Gastrocnemius medialis (tissue), 4 donors: ENCODE results near the gene ALG14. TPM values are rescaled to one million over a fixed set of nuclear protein-coding genes. Genes with fewer than 3 reads are reported as not detected.
"Not testable (repeated sequence)": the region's sequence is repeated elsewhere in the genome, so short reads cannot be mapped to it uniquely, and the experiment has no call there.

Experiments
- ATAC-seq, 2 donors: fragments of 150-250 bp; one replicate each; pipeline ENCODE4 v1.9.1; 2016
- DNase-seq, 2 donors: peaks; one replicate each; pipeline ENCODE4 v3.0.0-alpha.2; 2019
- H3K27ac ChIP-seq, 4 donors: fragments of 200-600 bp; sonication (generic); 1 replicate in 1 of 4; 2 replicates in 3 of 4; pipeline ENCODE4 v1.5.1; 2016 to 2018; ENCODE audit warnings: mild to moderate bottlenecking in 2 of 4, moderate library complexity in 1 of 4
- H3K27me3 ChIP-seq, 3 donors: fragments of 200-600 bp; sonication (generic) in 2 of 3; 1 replicate in 1 of 3; 2 replicates in 2 of 3; pipeline versions ENCODE4 v1.5.1 to v1.6.0; 2016 to 2019; ENCODE audit warnings: mild to moderate bottlenecking in 1 of 3, moderate library complexity in 1 of 3
- H3K36me3 ChIP-seq, 2 donors: fragments of 200-600 bp; sonication (generic) in 1 of 2; one replicate each; pipeline ENCODE4 v1.5.1; 2017 to 2018
- H3K4me1 ChIP-seq, 2 donors: fragments of 200-600 bp; sonication (generic) in 1 of 2; one replicate each; pipeline ENCODE4 v1.5.1; 2016 to 2017; ENCODE audit warnings: mild to moderate bottlenecking in 2 of 2
- H3K4me3 ChIP-seq, 4 donors: fragments of 200-600 bp; sonication (generic) in 3 of 4; 1 replicate in 1 of 4; 2 replicates in 3 of 4; pipeline ENCODE4 v1.5.1; 2016 to 2019; ENCODE audit warnings: mild to moderate bottlenecking in 2 of 4
- H3K9me3 ChIP-seq, 3 donors: fragments of 200-600 bp; sonication (generic) in 2 of 3; 1 replicate in 1 of 3; 2 replicates in 2 of 3; pipeline ENCODE4 v1.5.1; 2016 to 2019
- CTCF ChIP-seq, 5 experiments: fragments of 450-650 bp in 3 of 5; fragments of 200-600 bp in 2 of 5; sonication (generic) in 2 of 5; IDR thresholded peaks in 4 of 5; conservative IDR thresholded peaks in 1 of 5; 1 replicate in 4 of 5; 2 replicates in 1 of 5; pipeline ENCODE4 v1.5.1; 2016 to 2019; ENCODE audit warnings: antibody characterized with exemption in 5 of 5, mild to moderate bottlenecking in 3 of 5, moderate library complexity in 3 of 5
- POLR2A ChIP-seq, 2 donors: fragments of 450-650 bp; IDR thresholded peaks; one replicate each; pipeline ENCODE4 v1.6.1; 2017; ENCODE audit warnings: antibody characterized with exemption in 2 of 2, mild to moderate bottlenecking in 2 of 2, moderate library complexity in 2 of 2
- in situ Hi-C, 4 donors: fragments of 200-750 bp; cut with MboI; loops; one replicate each; pipeline versions ENCODE4 v1.15.0 to v1.8.0; 2017; ENCODE audit warnings: low sequenced_read_pairs in 4 of 4
- intact Hi-C: fragments of 100-400 bp; cut with DNase I; formaldehyde crosslinking; loops from one replicate; pipeline ENCODE4 v1.15.1; 2023; ENCODE audit warnings: low total_unique reads
- total RNA-seq, 4 donors: library from RNA; depleted of rRNA; stranded (reverse); fragments of >200 nt; gene quantifications; one replicate each; pipeline versions ENCODE4 v1.1.0 to v1.2.3, GENCODE V29; 2016

The ALG14 gene
- total RNA-seq, 4 donors from 2014 or later = 0.24 to 0.97 (median 0.77) TPM

GRCh38 chr1:94999456-95000131 is 73.2 kb downstream of the ALG14 start:
- no peaks in the 10 kb centered on the region for H3K9me3 ChIP-seq
- peaks cover under 1 to 3% of the 10 kb centered on the region in 2 donors for H3K4me1 ChIP-seq
- no peak overlapping the region for H3K4me3 ChIP-seq
- ATAC-seq = no peak
- H3K36me3 ChIP-seq = no peaks in the 10 kb centered on the region
- in situ Hi-C loops = no loop called here
- H3K27ac ChIP-seq = no peak overlapping the region
- DNase-seq = no peak
- TF ChIP-seq POLR2A (IDR thresholded peaks at IDR 0.05) (no peak), CTCF (IDR thresholded peaks at IDR 0.05 in 4 of 5, conservative IDR thresholded peaks at IDR 0.05 in 1 of 5) (no peak)
- intact Hi-C loops = no loop called here
- H3K27me3 ChIP-seq = no peaks in the 10 kb centered on the region

GRCh38 chr1:94998748-94999147 is 74.0 kb downstream of the ALG14 start:
- in situ Hi-C loops = no loop called here
- no peaks in the 10 kb centered on the region for H3K9me3 ChIP-seq
- H3K27ac ChIP-seq = no peak overlapping the region
- H3K36me3 ChIP-seq = no peaks in the 10 kb centered on the region
- intact Hi-C loops = no loop called here
- ATAC-seq (no peak), DNase-seq (no peak)
- H3K4me1 ChIP-seq = peaks cover 2 to 3% of the 10 kb centered on the region in 2 donors
- TF ChIP-seq POLR2A (IDR thresholded peaks at IDR 0.05) (no peak), CTCF (IDR thresholded peaks at IDR 0.05 in 4 of 5, conservative IDR thresholded peaks at IDR 0.05 in 1 of 5) (no peak)
- H3K4me3 ChIP-seq = no peak overlapping the region
- no peaks in the 10 kb centered on the region for H3K27me3 ChIP-seq

GRCh38 chr1:94998114-94998513 is 74.6 kb downstream of the ALG14 start:
- peaks cover 2 to 3% of the 10 kb centered on the region in 2 donors for H3K4me1 ChIP-seq

GRCh38 chr1:94995536-94995935 is 77.2 kb downstream of the ALG14 start:
- in situ Hi-C loops, intact Hi-C loops, H3K4me3 ChIP-seq, DNase-seq, H3K27ac ChIP-seq, ATAC-seq, H3K9me3 ChIP-seq, H3K27me3 ChIP-seq, H3K4me1 ChIP-seq, H3K36me3 ChIP-seq: not testable (repeated sequence)

More at GRCh38 chr1:94998114-94998513, 74.6 kb downstream of the ALG14 start:
- TF ChIP-seq POLR2A (IDR thresholded peaks at IDR 0.05) (no peak), CTCF (IDR thresholded peaks at IDR 0.05 in 4 of 5, conservative IDR thresholded peaks at IDR 0.05 in 1 of 5) (no peak)
- DNase-seq (no peak), ATAC-seq (no peak)
- H3K36me3 ChIP-seq = no peaks in the 10 kb centered on the region
- H3K9me3 ChIP-seq = no peaks in the 10 kb centered on the region
- H3K4me3 ChIP-seq = no peak overlapping the region
- no peaks in the 10 kb centered on the region for H3K27me3 ChIP-seq
- intact Hi-C loops (no loop called here), in situ Hi-C loops (no loop called here)
- H3K27ac ChIP-seq = no peak overlapping the region

- H3K9me3 ChIP-seq = no peaks in the 10 kb centered on the region
- TF ChIP-seq CTCF (IDR thresholded peaks at IDR 0.05 in 4 of 5, conservative IDR thresholded peaks at IDR 0.05 in 1 of 5) = no peak
- no peak for TF ChIP-seq POLR2A (IDR thresholded peaks at IDR 0.05)
- no peak overlapping the region for H3K4me3 ChIP-seq
- DNase-seq (no peak), ATAC-seq (no peak)
- no peaks in the 10 kb centered on the region for H3K36me3 ChIP-seq
- no peaks in the 10 kb centered on the region for H3K27me3 ChIP-seq
- intact Hi-C loops = no loop called here
- in situ Hi-C loops = no loop called here
- H3K27ac ChIP-seq = no peak overlapping the region
- peaks cover 2 to 4% of the 10 kb centered on the region in 2 donors for H3K4me1 ChIP-seq
These were observed 77.9 kb downstream of the ALG14 start for GRCh38 chr1:94994805-94995204.
